ENCODE results near the gene CDH4. TPM values are rescaled to one million over a fixed set of nuclear protein-coding genes. Genes with fewer than 3 reads are reported as not detected.

The CDH4 gene
- total RNA-seq, 2 donors from 2014 or later = 0.06 to 0.08 TPM

GRCh38 chr20:61805781-61806180 is 553.7 kb downstream of the CDH4 start:
- DNase-seq = no peak
- intact Hi-C loops (cut with DNase I) = no loop called here
- no peak for ATAC-seq

DNA sequence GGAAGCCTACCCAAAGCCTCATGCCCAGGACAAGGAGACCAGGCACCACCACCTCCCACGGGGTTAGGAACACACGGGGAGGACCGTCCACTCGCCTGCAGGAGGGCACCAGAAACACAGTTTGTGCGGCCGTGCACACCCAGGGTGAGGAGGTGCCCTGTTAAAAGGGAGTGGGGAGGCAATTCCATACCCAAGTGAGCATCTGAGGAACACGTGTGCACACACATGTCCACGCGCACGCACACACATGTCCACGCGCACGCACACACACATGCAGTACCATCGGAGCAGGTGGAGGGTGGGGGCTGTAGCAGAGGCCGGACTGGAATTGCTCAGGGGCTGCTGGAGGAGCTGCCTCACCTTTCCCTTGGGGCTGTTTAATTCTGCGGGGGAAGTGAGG is 554.3 kb downstream of the CDH4 start:
- DNase-seq (no peak), ATAC-seq (no peak)
- intact Hi-C loops (cut with DNase I) = no loop called here

DNA sequence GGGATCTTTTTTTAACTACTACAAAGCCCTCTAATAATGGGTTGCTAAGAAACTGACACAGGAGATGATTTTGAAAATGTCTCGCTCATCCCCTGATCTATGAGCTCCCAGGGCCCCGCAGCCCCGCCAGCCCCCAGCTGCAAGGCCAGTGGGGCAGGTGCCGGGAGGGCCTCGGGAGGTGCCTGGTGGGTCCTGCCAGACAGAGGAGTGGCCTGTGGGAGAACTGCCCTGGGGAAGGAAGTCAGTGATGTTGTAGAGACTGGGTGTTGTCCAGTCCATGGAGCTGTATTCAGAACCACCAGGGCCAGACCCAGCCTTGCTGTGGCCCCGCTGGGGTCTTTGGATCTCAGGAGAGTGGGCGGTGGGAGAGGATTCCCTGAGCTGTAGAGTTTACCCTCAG is 554.9 kb downstream of the CDH4 start:
- DNase-seq = no peak
- intact Hi-C loops (cut with DNase I) = no loop called here

GRCh38 chr20:61807471-61808160 is 555.6 kb downstream of the CDH4 start:
- no peak for DNase-seq
- intact Hi-C loops (cut with DNase I) = no loop called here
- no peak for ATAC-seq

More for the DNA sequence above, 554.9 kb downstream of the CDH4 start:
- no peak for ATAC-seq

GRCh38 chr20:61808447-61808846 is 556.4 kb downstream of the CDH4 start:
- intact Hi-C loops (cut with DNase I) = no loop called here
- ATAC-seq (no peak), DNase-seq (no peak)

GRCh38 chr20:61809006-61809770 is 557.1 kb downstream of the CDH4 start:
- intact Hi-C loops (cut with DNase I) = no loop called here
- no peak for DNase-seq
- no peak for ATAC-seq

GRCh38 chr20:61810066-61810737 is 558.1 kb downstream of the CDH4 start:
- DNase-seq (no peak), ATAC-seq (no peak)
- intact Hi-C loops (cut with DNase I) = no loop called here

DNA sequence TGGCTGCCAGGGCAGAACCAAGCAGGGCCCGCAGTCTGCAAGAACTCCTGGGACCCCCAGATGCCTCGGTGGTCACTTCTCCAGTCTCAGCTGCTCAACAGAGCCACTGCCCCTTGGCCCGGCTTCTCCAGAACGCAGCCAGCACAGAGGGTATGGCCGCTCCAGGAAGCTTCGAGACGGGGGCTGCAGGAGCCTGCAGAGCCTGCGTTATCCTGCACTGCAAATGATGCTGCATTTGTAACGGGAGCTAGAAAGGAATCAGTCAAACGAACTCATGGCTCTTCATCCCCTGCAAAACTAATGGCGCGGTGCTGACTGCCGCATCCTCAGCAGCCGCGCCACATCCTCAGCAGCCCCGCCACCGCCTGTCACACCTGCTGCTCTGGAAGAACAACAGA is 558.7 kb downstream of the CDH4 start:
- ATAC-seq = no peak
- intact Hi-C loops (cut with DNase I) = no loop called here
- no peak for DNase-seq

- DNase-seq (peak; percentile 3), ATAC-seq (no peak)
- intact Hi-C loops (cut with DNase I) = no loop called here
Measured at GRCh38 chr20:61811166-61811565, 559.1 kb downstream of the CDH4 start.

GRCh38 chr20:61812121-61812844 is 560.2 kb downstream of the CDH4 start:
- intact Hi-C loops (cut with DNase I) = no loop called here
- ATAC-seq (no peak), DNase-seq (no peak)

DNA sequence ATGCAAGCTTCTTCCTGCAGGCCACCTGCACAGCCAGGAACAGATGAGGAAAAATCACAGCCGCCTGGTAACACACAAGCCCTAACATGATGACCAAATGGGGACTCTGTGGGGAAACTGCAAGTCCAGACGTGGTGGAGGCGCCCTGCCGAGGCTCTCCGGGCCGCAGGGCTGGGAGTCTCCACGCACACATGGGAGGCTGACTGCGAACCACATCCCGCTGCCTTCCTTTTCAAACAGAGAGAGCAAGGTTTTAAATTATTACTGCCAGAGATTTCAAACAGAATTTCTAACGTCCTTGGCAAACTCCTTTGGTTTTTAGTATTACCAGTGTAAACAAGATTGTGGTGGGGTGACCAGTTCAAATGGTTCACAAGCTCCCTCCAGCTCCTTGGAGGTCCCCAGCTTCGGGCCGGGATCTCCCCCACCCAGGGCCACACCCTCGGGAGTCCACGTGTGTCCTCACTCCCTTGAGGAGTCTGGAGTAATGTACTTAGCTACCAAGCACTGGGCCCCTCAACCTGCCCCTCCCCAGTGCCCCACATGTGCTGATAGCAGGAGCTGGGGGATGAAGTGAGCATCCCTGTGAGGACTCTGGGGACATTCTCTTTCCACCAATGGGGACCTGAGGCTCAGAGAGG is 560.9 kb downstream of the CDH4 start:
- DNase-seq (peak; percentile 8), ATAC-seq (no peak)
- intact Hi-C loops (cut with DNase I) = no loop called here

DNA sequence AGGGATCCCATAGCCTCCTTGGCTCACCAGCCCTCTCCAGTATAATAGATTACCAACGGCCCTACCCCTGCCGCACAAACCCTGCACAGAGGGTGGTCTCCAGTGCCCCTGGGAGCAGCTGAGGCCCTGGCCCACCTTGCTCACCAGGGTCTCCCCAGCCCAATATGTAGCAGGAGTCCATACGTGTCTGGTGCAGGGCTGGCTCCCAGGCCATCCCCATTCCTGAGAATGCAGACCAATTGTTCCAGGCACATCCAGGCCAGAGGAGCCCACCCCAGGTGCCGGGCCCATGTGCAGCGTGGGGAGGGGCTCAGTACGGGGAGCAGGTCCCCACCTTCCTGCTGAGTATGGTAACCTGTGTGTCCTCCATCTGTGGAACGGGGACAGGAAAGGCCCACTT is 561.7 kb downstream of the CDH4 start:
- intact Hi-C loops (cut with DNase I) = no loop called here
- ATAC-seq (no peak), DNase-seq (peak; percentile 16)

DNA sequence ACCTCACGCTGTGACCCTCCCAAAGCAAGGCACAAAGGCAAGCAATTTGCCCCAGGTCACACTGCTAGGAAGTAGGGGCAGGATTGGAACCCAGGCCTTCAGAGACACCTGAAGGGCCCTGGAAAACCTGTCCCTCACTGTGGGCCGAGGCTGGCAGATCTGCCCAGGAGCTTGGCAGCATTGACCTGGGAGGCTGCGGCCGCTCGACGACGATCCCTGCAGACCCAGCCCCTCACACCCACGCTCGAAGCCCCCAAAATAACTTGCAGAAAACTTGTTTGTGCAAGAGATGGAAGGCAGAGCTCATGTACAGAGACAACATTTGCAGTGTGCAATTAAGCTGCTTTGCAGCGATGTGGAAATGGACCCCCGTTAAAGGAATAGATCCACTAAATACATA is 562.2 kb downstream of the CDH4 start:
- intact Hi-C loops (cut with DNase I) = no loop called here
- ATAC-seq = no peak
- no peak for DNase-seq

GRCh38 chr20:61814726-61815125 is 562.7 kb downstream of the CDH4 start:
- intact Hi-C loops (cut with DNase I) = no loop called here
- ATAC-seq (no peak), DNase-seq (no peak)

- ATAC-seq (no peak), DNase-seq (no peak)
- intact Hi-C loops (cut with DNase I) = no loop called here
Measured at GRCh38 chr20:61815176-61815575, 563.1 kb downstream of the CDH4 start.

GRCh38 chr20:61815678-61816077 is 563.6 kb downstream of the CDH4 start:
- DNase-seq = peak; percentile 9
- intact Hi-C loops (cut with DNase I) = no loop called here
- no peak for ATAC-seq

DNA sequence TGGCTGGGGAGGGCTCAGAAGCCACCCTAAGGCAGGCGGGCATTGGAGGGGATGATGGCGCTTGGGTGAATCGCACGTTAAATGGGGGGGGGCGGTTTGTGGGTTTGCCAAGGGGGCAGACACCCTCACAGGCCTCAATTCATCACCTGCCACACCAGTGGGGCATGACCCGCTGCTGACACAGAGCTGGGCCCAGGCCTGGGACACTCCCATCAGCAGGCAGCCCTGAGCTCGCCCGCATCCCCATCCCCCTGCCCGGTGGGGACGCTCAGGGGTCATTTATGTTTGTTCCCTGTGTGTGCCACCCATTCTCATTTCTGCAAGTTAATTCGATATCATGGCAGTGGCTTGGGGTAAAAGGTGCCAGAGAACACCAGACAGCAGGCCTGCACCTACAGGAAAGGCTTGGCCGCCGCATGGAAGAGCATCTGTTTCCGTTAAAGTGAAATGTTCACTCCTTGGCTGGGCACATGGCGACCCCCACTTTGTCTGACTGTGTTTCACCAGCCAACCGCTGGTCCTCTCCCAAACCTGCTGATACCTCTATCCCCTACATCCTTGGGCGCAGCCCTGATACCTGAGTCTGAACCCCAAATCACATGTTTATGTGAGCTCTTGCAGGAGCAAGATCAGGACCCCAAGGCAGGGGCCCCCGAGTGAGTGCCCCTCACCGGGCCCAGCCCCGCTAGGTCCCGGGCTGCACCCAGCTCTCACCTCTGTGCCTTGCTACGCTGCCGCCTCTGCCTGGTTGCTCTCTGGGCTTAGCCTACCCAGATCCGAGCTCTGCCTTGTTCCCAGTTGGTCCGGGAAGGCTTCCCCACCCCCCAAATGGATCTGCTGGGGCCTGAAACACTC is 564.8 kb downstream of the CDH4 start:
- no peak for ATAC-seq
- intact Hi-C loops (cut with DNase I) = no loop called here
- DNase-seq = peak; percentile 6

DNA sequence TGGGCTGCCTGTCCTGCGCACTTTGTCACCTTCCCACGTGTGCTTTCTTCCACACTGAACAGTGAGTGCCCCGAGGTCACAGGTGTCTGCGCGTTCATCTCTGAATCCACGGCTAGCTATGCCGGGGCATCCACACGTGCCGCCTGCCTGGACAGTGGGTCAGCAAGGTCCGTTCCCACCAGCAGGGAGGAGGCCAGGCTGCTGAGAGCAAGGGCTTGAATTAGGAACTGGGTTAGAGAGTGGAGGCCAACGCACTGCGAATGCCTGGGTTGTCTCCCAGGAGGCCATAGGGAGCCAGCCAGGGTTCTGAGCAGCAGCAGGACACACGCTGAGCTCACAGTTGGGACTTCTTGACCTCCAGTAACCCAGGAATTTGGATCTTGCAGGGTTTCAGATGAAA is 565.5 kb downstream of the CDH4 start:
- DNase-seq = no peak
- ATAC-seq = no peak

More for the DNA sequence above, 565.5 kb downstream of the CDH4 start:
- intact Hi-C loops (cut with DNase I) = no loop called here
